ACHN (cell line): ENCODE data around the gene LCP1.
A peak's percentile ranks its signal among the peaks of the same experiment; 100 is the strongest.

Experiments
- DNase-seq: peaks from one replicate; pipeline ENCODE4 v3.0.0-alpha.2; 2015
- in situ Hi-C: cut with HindIII; loops from 2 replicates; pipeline ENCODE4 v1.10.0; 2017; ENCODE audit warnings: low sequenced_read_pairs, low pct_ligation_motif_present, low pct_unique_long_range_greater_than_20kb

Gene LCP1

GRCh38 chr13:46121033-46121432 is 60.9 kb downstream of the LCP1 start:
- no peak for DNase-seq
- in situ Hi-C loops: no loop called here

DNA sequence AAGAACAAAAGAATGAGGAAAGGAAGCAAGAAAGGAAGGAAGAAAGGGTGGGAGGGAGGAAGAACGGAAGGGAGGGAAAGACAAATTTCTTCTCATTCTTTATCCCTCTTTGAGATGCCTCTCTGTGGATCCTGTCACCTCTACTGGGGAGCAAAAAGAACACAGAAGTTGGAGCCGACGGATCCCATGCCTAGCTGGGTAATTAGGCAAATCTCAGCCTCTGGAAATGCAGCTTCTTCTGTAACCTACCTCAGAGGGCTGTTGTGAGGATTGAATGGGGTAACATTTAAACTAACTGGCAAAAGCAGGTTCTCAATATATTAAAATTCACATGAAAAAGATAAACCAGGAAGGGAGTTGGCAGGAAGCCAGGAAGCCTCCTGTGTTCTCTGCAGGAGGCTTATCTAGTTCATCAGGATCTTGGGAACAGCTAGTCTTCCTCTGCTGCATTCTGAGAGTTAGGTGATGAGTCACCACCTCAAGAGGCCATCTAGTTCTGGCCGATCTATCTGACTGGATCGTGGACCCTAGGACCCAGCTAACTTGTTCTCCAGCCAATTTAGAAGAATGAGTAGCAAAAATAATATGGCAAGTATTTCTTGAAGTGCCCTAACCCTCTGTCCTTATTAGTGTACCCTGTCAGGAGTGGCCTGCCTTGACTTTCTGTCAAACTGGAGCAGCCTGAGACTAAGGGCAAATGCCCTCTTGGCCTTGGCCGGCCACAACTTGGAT is 61.9 kb downstream of the LCP1 start:
- in situ Hi-C loops: no loop called here
- peak; percentile 68 for DNase-seq

DNA sequence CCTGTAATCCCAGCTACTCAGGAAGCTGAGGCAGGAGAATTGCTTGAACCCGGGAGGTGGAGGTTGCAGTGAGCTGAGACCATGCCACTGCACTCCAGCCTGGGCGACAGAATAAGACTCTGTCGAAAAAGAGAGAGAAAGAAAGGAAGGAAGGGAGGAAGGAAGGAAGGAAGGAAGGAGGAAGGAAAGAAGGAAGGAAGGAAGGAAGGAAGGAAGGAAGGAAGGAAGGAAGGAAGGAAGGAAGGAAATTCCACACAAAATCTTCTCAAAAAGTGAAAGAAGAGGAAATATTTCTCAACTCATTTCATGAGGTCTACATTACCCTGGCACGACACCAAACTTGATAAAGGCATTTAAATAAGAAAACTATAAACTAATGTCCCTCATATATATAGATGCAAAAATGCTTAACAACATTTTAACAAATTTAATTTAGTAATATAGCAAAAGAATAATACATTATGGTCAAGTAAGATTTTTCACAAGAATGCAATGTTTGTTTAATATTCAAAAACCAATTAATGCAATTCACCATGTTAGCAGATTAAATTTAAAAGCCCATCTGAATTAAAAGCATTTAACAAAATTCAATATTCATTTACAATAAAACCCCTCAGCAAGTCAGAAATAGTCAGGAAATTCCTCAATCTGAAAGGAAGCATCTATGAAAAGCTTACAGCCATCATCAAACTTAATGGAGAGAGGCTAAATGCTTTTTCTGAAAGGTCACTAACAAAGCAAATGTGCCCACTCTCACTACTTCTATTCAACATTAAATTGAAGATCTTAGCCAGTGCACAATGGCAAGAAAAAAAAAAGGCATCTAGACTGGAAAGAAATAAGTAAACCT is 65.1 kb downstream of the LCP1 start:
- no peak for DNase-seq
- in situ Hi-C loops: no loop called here

DNA sequence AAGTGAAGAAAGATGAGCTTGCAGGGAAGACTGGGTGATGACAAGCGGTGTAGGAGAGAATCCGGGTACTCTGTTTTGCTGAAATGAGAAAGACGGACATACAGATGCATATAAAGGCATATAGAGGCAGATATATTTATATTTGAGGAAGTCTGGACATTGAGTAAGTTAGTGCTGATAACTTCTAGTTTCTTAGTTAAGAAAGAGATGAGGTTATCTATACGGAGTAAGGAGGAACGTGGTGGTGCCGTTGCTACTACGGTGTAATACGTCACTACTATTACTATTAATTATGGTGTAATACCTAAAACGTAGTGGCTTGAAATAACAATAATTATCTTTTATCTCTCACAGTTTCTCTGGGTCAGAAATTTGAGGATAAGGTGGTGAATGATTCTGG is 67.4 kb downstream of the LCP1 start:
- no peak for DNase-seq
- in situ Hi-C loops: no loop called here

- DNase-seq: no peak
- in situ Hi-C loops: no loop called here
Measured at GRCh38 chr13:46113596-46113995, 68.4 kb downstream of the LCP1 start.

DNA sequence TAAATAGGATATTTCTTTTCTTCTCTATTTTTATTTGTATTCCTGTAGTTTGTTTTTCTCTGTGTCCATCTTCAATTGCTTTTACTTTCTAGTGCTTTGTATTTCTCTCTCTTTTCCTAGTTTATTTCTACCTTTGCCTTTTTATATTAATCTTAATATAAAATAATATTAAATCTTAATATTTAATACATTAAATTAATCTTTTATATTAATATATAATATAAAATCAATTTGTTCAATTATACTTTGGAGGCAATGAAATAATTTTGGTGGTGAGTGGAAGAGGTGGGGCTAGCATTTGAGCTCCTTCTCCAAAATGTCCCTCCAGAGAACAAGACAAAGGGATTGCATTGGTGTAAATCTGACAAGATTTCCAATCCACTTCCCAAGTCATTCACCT is 70.8 kb downstream of the LCP1 start:
- DNase-seq: no peak
- in situ Hi-C loops: no loop called here

GRCh38 chr13:46109451-46109850 is 72.5 kb downstream of the LCP1 start:
- in situ Hi-C loops: no loop called here
- no peak for DNase-seq

- DNase-seq: no peak
- in situ Hi-C loops: no loop called here
Measured at GRCh38 chr13:46106839-46107371, 75.1 kb downstream of the LCP1 start.

DNA sequence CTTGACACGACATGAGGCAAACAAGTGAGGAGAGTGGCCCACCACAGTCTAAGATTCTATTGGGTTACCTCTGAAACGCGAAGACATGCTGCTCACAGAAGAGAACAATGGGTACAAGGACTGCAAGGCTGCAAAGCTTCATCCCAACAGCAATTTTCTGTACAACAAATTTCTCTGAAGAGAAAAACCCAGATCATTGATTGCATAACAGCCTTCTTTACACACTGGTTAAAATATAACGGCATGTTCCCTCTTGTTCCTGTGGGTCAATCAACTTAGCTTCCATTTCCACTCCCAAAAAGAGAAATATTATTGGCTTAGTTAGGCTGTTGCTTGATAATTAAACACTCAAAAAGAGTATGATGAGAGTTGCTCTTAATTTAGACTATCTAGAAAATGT is 77.1 kb downstream of the LCP1 start, which contains the start of gene CPB2:
Gene CPB2 (minus strand): TSS at position 166 of the 400 bp plus-strand sequence. CDS start 24 bp downstream, at position 142.
- no peak for DNase-seq
- in situ Hi-C loops: no loop called here

GRCh38 chr13:46103037-46103436 is 78.9 kb downstream of the LCP1 start:
- in situ Hi-C loops: no loop called here
- DNase-seq: no peak

- in situ Hi-C loops: no loop called here
- no peak for DNase-seq
Measured at GRCh38 chr13:46102255-46102605, 79.7 kb downstream of the LCP1 start.

- DNase-seq: no peak
- in situ Hi-C loops: no loop called here
Measured at GRCh38 chr13:46101484-46102254, 80.3 kb downstream of the LCP1 start.

- in situ Hi-C loops: no loop called here
- DNase-seq: no peak
Measured at GRCh38 chr13:46101002-46101401, 81.0 kb downstream of the LCP1 start.

DNA sequence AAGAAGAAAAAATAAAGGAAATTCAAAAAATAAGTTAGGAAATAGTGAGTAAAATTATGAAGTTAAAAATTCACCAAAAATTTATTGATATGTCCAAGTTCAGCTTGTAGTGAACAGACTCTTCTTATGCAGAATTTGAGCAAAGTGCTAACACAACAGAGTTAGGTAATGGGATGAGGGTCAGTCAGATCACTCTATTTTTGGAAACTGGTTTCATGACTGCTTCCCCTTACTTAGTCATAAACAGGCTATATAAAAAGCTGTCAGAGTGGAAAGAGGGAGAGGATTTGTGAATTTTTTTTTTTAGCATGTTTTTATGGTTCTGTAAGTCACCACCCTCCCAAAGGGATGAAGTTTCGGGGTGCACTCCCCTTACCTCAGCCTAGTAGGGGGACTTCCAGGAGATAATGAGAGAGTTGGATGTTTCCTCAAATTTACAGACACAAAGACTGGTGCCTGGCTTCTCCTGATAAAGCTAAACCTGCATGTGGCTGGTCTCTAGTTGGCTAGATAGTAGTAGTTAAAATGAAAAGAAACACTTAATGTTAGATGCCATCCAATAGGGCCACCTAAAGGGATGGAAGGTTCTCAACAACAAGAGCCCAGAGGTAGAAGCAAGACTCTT is 81.7 kb downstream of the LCP1 start:
- no peak for DNase-seq

DNA sequence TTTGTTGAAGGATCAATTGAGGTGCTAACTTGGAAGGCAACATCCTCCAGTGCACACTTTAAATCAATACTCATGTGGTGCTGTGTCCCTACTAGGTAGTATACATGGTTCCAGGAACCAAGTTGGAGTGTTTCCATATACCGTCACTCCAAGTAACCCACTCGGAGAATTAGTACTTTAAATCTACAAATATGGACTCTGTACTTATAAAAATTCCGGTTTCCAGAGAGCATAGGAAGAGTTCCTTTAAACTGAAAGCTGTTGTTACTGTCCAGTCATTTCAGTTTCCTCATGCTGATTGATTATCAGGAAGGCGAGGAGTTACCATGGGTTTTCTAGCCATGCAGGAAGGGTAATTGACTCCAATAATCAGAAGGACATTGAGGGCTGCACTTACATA is 84.3 kb downstream of the LCP1 start:
- in situ Hi-C loops: no loop called here
- DNase-seq: no peak

More for the DNA sequence above, 81.7 kb downstream of the LCP1 start:
- in situ Hi-C loops: no loop called here

GRCh38 chr13:46097015-46097414 is 85.0 kb downstream of the LCP1 start:
- in situ Hi-C loops: no loop called here
- no peak for DNase-seq

DNA sequence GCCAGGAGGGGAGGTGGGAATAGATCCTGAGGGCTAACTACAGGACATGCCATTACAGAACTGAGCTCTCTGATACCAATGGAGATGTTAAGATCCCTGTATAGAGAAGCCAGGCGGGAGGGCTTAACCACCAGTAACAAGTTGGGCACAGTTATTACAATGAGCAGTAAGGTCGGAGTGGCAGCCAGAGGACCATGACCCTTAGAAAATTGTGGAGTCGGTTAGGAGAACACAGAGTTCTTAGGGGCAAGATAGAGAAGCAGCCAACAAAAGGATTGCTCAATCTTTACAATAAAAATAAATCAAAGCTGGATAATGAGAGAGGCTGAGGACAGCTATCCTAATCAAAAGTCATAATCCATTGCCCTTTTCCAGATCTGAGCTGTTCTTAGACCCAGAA is 87.5 kb downstream of the LCP1 start:
- no peak for DNase-seq
- in situ Hi-C loops: no loop called here

GRCh38 chr13:46088821-46089562 is 93.0 kb downstream of the LCP1 start:
- in situ Hi-C loops: no loop called here
- DNase-seq: no peak
